ENCODE measurements around the gene LNPK.
A peak's percentile ranks its signal among the peaks of the same experiment; 100 is the strongest.
"Not testable (repeated sequence)": the region's sequence is repeated elsewhere in the genome, so short reads cannot be mapped to it uniquely, and the experiment has no call there.

LNPK gene, protein sequence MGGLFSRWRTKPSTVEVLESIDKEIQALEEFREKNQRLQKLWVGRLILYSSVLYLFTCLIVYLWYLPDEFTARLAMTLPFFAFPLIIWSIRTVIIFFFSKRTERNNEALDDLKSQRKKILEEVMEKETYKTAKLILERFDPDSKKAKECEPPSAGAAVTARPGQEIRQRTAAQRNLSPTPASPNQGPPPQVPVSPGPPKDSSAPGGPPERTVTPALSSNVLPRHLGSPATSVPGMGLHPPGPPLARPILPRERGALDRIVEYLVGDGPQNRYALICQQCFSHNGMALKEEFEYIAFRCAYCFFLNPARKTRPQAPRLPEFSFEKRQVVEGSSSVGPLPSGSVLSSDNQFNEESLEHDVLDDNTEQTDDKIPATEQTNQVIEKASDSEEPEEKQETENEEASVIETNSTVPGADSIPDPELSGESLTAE

DNA sequence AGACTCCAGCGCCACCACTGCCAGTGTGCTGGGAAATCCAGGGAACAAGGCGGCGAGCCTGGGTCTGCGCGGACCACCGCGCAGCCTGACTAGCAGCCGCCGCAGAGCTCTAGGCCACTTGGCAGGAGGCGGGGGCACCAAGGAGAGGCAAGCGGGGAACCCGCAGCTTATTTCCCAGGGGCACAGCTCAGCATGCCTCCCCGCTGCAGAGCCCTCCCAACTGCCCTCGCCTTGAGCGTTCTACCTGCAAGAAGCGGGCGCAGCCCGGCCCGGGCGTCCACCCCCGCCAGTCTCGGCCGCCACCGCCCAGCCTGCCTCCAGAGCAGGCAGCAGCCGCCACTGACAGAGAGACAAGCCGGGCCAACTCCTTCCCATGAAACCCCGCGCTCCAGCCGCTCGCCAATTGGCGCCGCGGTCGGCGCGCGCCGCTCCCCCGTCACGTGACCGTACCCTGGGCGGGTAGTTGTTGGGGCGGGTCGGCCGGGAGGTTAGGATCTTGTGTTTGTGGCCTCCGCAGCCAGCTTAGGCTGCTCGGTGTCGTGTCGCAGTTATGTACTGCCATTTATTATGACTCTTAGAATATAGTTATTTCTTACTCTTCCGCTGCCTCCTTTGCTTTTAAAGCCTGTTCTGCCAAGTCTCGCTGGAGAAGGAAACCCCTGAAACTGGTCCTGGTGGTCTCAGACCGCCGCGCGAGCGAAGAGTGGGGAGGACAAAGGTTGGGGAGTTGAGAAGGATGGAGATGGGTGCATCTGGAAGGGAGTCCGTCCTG is at the start of gene LNPK:
LNPK (minus strand) TSS at position 352 of the 772 bp plus-strand sequence. CDS start 6,683 bp downstream, outside the sequence.
- peak; percentile 94 for DNase-seq

DNA sequence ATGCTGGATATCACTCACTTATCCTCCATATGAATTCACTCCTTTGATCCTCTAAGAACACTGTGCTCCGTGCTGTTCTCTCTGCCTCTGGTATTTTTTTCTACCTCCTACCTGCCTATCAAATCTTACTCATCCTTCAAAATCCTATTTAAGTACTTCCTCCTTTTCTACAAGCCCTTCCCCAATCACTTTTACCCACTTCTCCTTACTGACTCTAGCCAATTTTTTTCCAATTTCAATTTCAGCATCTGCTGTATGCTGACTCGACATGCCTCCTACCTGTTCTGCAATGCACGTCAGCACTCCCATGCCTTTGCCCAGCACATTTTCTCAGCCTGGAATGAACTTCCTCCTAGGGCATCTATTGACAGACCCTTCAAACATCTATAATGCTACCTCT is 37.3 kb upstream of the LNPK start:
- no peak for DNase-seq

DNA sequence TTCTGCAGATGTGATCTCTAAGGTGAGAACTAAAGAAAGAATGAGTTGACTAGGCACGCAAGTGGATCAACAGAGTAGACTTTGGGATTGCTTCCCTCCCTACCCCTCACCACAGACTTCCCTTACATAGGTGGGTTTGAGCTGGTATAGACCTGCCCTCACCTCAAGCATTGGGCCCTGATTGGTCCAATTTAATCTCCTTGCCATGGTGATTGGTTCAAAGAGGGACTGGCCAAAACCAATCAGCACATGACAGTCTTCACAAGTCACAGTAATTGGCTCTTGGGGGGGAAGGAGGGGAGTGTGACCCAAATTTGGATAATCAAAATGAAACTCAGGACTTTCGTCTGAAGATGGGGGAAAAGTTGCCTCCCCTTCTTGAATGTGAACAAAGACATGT is 36.6 kb upstream of the LNPK start:
- DNase-seq = no peak

- no peak for DNase-seq
Measured at GRCh38 chr2:176035013-176035691, 33.1 kb upstream of the LNPK start.

GRCh38 chr2:176027806-176028205 is 25.7 kb upstream of the LNPK start:
- no peak for DNase-seq

GRCh38 chr2:176025932-176026331 is 23.9 kb upstream of the LNPK start:
- no peak for DNase-seq

GRCh38 chr2:176024083-176024482 is 22.0 kb upstream of the LNPK start:
- no peak for DNase-seq

DNA sequence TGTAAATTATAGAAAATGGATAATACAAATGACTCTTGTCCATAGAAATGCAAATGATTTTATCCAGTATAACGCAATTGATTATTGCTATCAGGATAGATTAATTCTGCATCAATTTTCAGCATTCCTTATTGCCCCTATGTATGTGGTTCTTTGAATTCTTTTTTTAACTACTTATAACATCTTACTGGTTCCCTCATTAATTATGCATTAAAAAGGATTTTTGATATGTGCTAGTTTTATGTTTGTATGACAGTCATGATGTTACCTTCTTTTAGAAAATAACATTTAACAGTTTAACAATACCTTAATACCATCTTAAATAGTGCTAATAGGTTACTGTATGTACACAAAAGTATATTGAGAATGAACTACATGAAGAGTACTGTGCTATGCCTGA is 20.0 kb upstream of the LNPK start:
- DNase-seq = no peak

DNA sequence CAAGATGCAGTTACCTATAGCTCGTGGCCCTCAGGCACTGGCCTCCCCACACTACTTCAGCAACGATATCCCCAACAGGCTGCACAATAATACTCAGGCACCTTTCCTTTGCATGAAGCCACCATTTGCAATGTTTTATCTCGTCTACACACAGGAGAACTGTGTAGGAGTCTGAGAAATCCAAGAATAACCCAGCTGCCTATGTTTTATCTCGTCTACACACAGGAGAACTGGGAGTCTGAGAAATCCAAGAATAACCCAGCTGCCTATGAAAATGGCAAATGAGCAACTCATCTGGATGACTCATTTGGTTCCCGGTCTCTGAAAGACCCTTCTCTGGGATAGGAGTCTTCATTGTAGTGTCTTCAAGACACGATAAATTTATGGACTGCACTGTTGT is 18.3 kb upstream of the LNPK start:
- no peak for DNase-seq

DNA sequence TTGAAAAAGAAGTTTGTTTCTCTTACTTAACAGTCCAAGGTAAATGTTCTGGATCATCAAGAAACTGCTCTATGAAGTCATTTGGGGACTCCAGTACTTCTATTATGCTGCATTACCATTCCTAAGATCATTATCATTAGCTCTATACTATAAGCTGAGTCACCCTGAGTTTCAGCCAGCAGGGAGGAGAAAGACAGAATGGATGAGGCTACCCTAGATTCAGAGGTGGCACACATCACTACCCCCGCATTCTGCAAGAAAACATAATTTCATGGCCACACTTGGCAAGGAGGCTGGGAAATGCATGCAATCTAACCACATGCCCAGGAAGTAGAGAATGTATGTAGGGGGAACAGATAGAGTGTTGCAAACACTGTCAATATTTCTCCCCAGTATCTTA is 16.6 kb upstream of the LNPK start:
- no peak for DNase-seq

DNA sequence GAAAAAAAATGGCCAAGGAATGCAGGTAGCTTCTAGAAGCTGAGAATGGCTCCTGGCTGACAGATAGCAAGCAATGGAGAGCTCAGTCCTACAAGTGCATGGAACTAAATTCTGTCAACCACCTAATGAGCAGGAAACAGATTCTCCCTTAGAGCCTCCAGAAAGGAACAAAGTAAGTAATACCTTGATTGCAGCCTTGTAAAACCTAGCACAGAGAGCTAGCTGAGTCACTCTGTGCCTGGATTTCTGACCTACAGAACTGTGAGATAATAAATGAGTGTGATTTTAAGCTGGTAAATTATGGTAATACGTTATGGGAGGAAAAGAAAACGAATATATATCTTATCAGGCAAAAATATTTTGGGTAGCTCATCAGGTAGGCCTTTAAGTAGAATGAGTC is 7.4 kb upstream of the LNPK start:
- DNase-seq = no peak

- no peak for DNase-seq
Measured at GRCh38 chr2:176004934-176005333, 2.9 kb upstream of the LNPK start.

- no peak for DNase-seq
Measured at GRCh38 chr2:176003958-176004357, 1.9 kb upstream of the LNPK start.

- peak; percentile 9 for DNase-seq
Measured at GRCh38 chr2:176002688-176003210, 682 bp upstream of the LNPK start.

- DNase-seq = peak; percentile 31
Measured at GRCh38 chr2:176001281-176001915, 669 bp downstream of the LNPK start.

DNA sequence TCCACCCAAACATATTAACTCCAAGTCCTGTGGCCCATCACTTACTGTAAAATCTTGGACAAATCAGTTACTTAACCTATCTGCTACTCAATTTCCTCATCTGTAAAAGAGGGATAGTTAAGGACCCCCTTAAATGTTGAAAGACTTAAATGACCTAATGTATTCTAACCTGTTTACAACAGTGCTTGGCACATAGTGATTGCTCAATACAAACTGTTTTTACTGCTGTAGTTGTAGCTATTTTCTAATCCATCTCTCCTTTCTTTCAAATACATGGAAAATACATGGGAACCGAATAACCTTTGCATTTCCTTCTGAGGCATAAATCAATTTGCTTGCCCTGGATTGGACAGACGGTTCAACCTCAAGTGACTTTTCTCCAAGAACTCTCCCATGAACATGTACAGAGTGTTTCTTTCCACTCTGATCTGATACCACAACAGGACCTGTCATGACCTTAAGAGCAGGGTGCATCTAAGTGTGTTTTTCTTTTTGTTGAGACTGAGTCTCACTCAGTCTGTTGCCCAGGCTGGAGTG is 2.7 kb downstream of the LNPK start:
- no peak for DNase-seq

DNA sequence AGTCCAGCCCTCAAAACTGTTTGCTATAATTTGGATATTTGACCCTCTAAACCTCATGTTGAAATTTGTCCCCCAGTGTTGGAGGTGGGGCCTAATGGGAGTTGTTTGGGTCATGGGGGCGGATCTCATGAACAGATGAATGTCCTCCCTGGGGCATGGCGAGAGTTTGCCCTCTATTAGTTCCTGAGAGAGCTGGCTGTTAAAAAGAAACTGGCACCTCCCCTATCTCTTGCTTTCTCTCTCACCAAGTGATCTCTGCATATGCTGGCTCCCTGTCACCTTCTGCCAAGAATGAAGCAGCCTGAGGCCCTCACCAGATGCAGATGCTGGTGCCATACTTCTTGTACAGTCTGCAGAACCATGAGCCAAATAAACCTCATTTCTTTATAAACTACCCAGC is 12.0 kb downstream of the LNPK start:
- DNase-seq = no peak

DNA sequence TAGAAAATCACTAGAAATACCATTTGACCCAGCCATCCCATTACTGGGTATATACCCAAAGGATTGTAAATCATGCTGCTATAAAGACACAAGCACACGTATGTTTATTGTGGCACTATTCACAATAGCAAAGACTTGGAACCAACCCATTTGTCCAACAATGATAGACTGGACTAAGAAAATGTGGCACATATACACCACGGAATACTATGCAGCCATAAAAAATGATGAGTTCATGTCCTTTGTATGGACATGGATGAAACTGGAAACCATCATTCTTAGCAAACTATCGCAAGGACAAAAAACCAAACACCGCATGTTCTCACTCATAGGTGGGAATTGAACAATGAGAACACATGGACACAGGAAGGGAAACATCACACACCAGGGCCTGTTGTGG is 14.9 kb downstream of the LNPK start:
- DNase-seq = not testable (repeated sequence)

- no peak for DNase-seq
Measured at GRCh38 chr2:175984846-175985245, 17.2 kb downstream of the LNPK start.

GRCh38 chr2:175981551-175981950 is 20.5 kb downstream of the LNPK start:
- no peak for DNase-seq

GRCh38 chr2:175976391-175977157 is 25.5 kb downstream of the LNPK start:
- no peak for DNase-seq

GRCh38 chr2:175973373-175973772 is 28.7 kb downstream of the LNPK start:
- DNase-seq = no peak
